A549 (cell line): ENCODE data around the gene DHRS12. TPM values are rescaled to one million over a fixed set of nuclear protein-coding genes. Genes with fewer than 3 reads are reported as not detected.

Experiments
- ATAC-seq, 2 experiments: fragments of 200-7000 bp in 1 of 2; fragments of >200 bp in 1 of 2; cut with Nextera tagmentation in 1 of 2; cut with Tn5 transposase in 1 of 2; 3 replicates each; pipeline versions ENCODE4 v1.8.0 to v1.9.1; 2018 to 2020; ENCODE audit warnings: mild to moderate bottlenecking in 1 of 2, moderate library complexity in 1 of 2
- CTCF ChIA-PET: fragments of 300-600 bp; sonication (Branson Sonifier 250); formaldehyde crosslinking; extraction: SDS; loops from one replicate; lab custom pipeline; 2021; ENCODE audit warnings: antibody characterized with exemption, inconsistent platforms; lab: Yijun Ruan, JAX
- POLR2A ChIA-PET: fragments of 350-600 bp; formaldehyde crosslinking; extraction: SDS; loops from one replicate; lab custom pipeline; 2021; ENCODE audit warnings: antibody characterized with exemption, inconsistent platforms; lab: Yijun Ruan, JAX
- DNase-seq, 2 experiments: peaks; one replicate each; pipeline versions ENCODE4 v3.0.0 to v3.0.0-alpha.2; 2011 to 2016; ENCODE audit warnings: low read depth in 1 of 2, low spot score in 1 of 2
- FAIRE-seq: peaks from 2 replicates; lab custom pipeline; 2011; peaks lifted over from hg19 to GRCh38; lab: Jason Lieb, UNC
- H3K27ac ChIP-seq, 2 experiments: fragments of >200 bp; sonication (Bioruptor Twin); formaldehyde crosslinking; 3 replicates each; pipeline ENCODE4 v1.5.1; 2016 to 2017
- H3K4me1 ChIP-seq: fragments of >200 bp; sonication (Bioruptor Twin); formaldehyde crosslinking; 3 replicates; pipeline ENCODE4 v1.6.1; 2016
- H3K4me2 ChIP-seq: fragments of >200 bp; sonication (Bioruptor Twin); formaldehyde crosslinking; 3 replicates; pipeline ENCODE4 v1.6.1; 2016
- H3K4me3 ChIP-seq: fragments of >200 bp; sonication (Bioruptor Twin); formaldehyde crosslinking; 3 replicates; pipeline ENCODE4 v1.5.1; 2016
- H3K9me3 ChIP-seq: fragments of >200 bp; sonication (Bioruptor Twin); formaldehyde crosslinking; 3 replicates; pipeline ENCODE4 v1.6.1; 2016
- ATOH8 ChIP-seq: fragments of 250-450 bp; sonication (Bioruptor Pico); IDR thresholded peaks from 2 replicates; pipeline ENCODE4 v1.5.0; 2020; ENCODE audit warnings: low read depth, mild to moderate bottlenecking, moderate library complexity
- BHLHE40 ChIP-seq: IDR thresholded peaks from 2 replicates; pipeline ENCODE4 v1.6.1; 2012; ENCODE audit warnings: low read depth, low read length, inconsistent platforms
- CBX8 ChIP-seq: fragments of 200-600 bp; sonication (generic); IDR thresholded peaks from 2 replicates; pipeline ENCODE4 v1.6.1; 2016
- CHD2 ChIP-seq: fragments of 150-350 bp; IDR thresholded peaks from 2 replicates; pipeline ENCODE4 v1.6.1; 2014; ENCODE audit warnings: low read length; ENCODE audit not compliant: partially characterized antibody
- EHF ChIP-seq: fragments of 250-450 bp; sonication (Bioruptor Pico); IDR thresholded peaks from 2 replicates; pipeline ENCODE4 v1.5.0; 2020; ENCODE audit warnings: mild to moderate bottlenecking
- EHMT2 ChIP-seq: fragments of 200-600 bp; sonication (generic); IDR thresholded peaks from 2 replicates; pipeline ENCODE4 v1.6.1; 2016; ENCODE audit warnings: antibody characterized with exemption, low read depth, mild to moderate bottlenecking, moderate library complexity
- EP300 ChIP-seq, 2 experiments: fragments of >200 bp; sonication (Bioruptor Twin); formaldehyde crosslinking; IDR thresholded peaks; 2 replicates in 1 of 2; 3 replicates in 1 of 2; pipeline ENCODE4 v1.6.1; 2016 to 2017
- FOXS1 ChIP-seq: fragments of 250-450 bp; sonication (Bioruptor Pico); IDR thresholded peaks from 2 replicates; pipeline ENCODE4 v1.5.0; 2020; ENCODE audit warnings: mild to moderate bottlenecking, moderate library complexity
- HEYL ChIP-seq: fragments of 250-450 bp; sonication (Bioruptor Pico); IDR thresholded peaks from 2 replicates; pipeline ENCODE4 v1.8.0; 2021; ENCODE audit warnings: mild to moderate bottlenecking, moderate library complexity
- HOXA7 ChIP-seq: fragments of 250-450 bp; sonication (Bioruptor Pico); IDR thresholded peaks from 2 replicates; pipeline ENCODE4 v1.5.0; 2020; ENCODE audit warnings: mild to moderate bottlenecking, moderate library complexity
- HOXB5 ChIP-seq: fragments of 250-450 bp; sonication (Bioruptor Pico); IDR thresholded peaks from 2 replicates; pipeline ENCODE4 v1.5.0; 2020; ENCODE audit warnings: mild to moderate bottlenecking, moderate library complexity
- JUN ChIP-seq, 2 experiments: fragments of >200 bp; sonication (Bioruptor Twin); formaldehyde crosslinking; IDR thresholded peaks; 2 replicates in 1 of 2; 3 replicates in 1 of 2; pipeline ENCODE4 v1.6.1; 2016 to 2017
- KDM1A ChIP-seq: fragments of 200-600 bp; sonication (generic); IDR thresholded peaks from 2 replicates; pipeline ENCODE4 v1.6.1; 2016; ENCODE audit warnings: low read depth, mild to moderate bottlenecking
- MAZ ChIP-seq: fragments of 150-350 bp; IDR thresholded peaks from 2 replicates; pipeline ENCODE4 v1.6.1; 2014; ENCODE audit warnings: antibody characterized with exemption, low read depth, low read length, borderline replicate concordance
- NFE2L2 ChIP-seq: fragments of 150-350 bp; conservative IDR thresholded peaks from 2 replicates; pipeline ENCODE4 v1.6.1; 2014; ENCODE audit warnings: low read length
- NR3C1 ChIP-seq: fragments of >200 bp; sonication (Bioruptor Twin); formaldehyde crosslinking; IDR thresholded peaks from 3 replicates; pipeline ENCODE4 v1.6.1; 2017
- POLR2AphosphoS2 ChIP-seq: conservative IDR thresholded peaks from 2 replicates; pipeline ENCODE4 v1.6.1; 2012; ENCODE audit warnings: low read length, improper control_type of control experiment, inconsistent platforms
- RAD21 ChIP-seq, 2 experiments: fragments of >200 bp in 1 of 2; sonication (Bioruptor Twin) in 1 of 2; formaldehyde crosslinking in 1 of 2; IDR thresholded peaks in 1 of 2; conservative IDR thresholded peaks in 1 of 2; 2 replicates in 1 of 2; 3 replicates in 1 of 2; pipeline ENCODE4 v1.6.1; 2012 to 2018; ENCODE audit warnings: inconsistent platforms in 1 of 2
- RARB ChIP-seq: fragments of 250-450 bp; sonication (Bioruptor Pico); IDR thresholded peaks from 2 replicates; pipeline ENCODE4 v1.8.0; 2021; ENCODE audit warnings: mild to moderate bottlenecking, moderate library complexity
- SMC3 ChIP-seq: fragments of >200 bp; sonication (Bioruptor Twin); formaldehyde crosslinking; IDR thresholded peaks from 3 replicates; pipeline ENCODE4 v1.6.1; 2018; ENCODE audit warnings: inconsistent platforms
- SREBF2 ChIP-seq: fragments of 450-650 bp; IDR thresholded peaks from 2 replicates; pipeline ENCODE4 v1.6.1; 2014; ENCODE audit warnings: mild to moderate bottlenecking, moderate library complexity
- TP53 ChIP-seq: fragments of 250-450 bp; sonication (Bioruptor Pico); IDR thresholded peaks from 2 replicates; pipeline ENCODE4 v1.5.0; 2021; ENCODE audit warnings: mild to moderate bottlenecking, moderate library complexity
- ZSCAN20 ChIP-seq: fragments of 250-450 bp; sonication (Bioruptor Pico); IDR thresholded peaks from 2 replicates; pipeline ENCODE4 v1.8.0; 2022; ENCODE audit warnings: mild to moderate bottlenecking, moderate library complexity
- WGBS: methylation state at CpG from one replicate; pipeline ENCODE4 v1.1.6; 2017; ENCODE audit errors: missing lambda C conversion rate; 5-methylcytosine and 5-hydroxymethylcytosine counted together
- polyA plus RNA-seq, 4 experiments: library from polyadenylated mRNA; depleted of rRNA in 3 of 4; stranded (reverse); fragments of >200 nt; fragmentation: RNase III in 1 of 4; extraction: RNeasy Plus Mini Kit Qiagen cat#74134 plus additional on column Dnase treatment in 1 of 4; gene quantifications; 2 replicates in 3 of 4; 3 replicates in 1 of 4; pipeline ENCODE4 v1.2.3, GENCODE V29; 2011 to 2017
- TF ChIP-seq, protein P1 (sequence below): fragments of 250-450 bp; sonication (Bioruptor Pico); IDR thresholded peaks from 2 replicates; pipeline ENCODE4 v1.5.0; 2021; ENCODE audit warnings: mild to moderate bottlenecking, moderate library complexity, borderline replicate concordance
- TF ChIP-seq, protein P2 (sequence below): fragments of 200-600 bp; sonication (generic); IDR thresholded peaks from 2 replicates; pipeline ENCODE4 v1.6.1; 2016; ENCODE audit warnings: antibody characterized with exemption, mild to moderate bottlenecking, moderate library complexity
- TF ChIP-seq, protein P3 (sequence below): fragments of >200 bp; sonication (Bioruptor Twin); formaldehyde crosslinking; IDR thresholded peaks from 2 replicates; pipeline ENCODE4 v1.6.1; 2016
- TF ChIP-seq, protein P4 (sequence below): fragments of >200 bp; sonication (Bioruptor Twin); formaldehyde crosslinking; IDR thresholded peaks from 3 replicates; pipeline ENCODE4 v1.6.1; 2016
- TF ChIP-seq, protein P5 (sequence below): fragments of 150-350 bp; IDR thresholded peaks from 2 replicates; pipeline ENCODE4 v1.6.1; 2014; ENCODE audit warnings: low read depth, mild to moderate bottlenecking, low read length

The DHRS12 gene
- polyA plus RNA-seq, 2 of the 4 experiments (the other 2 are of a cell fraction) = 4.2 to 7.5 TPM

GRCh38 chr13:51756651-51757050, 47.3 kb downstream of the DHRS12 start:
- no peak overlapping the region for H3K4me3 ChIP-seq
- ChIA-PET POLR2A (interaction anchor here (1.1 kb wide), 1 partner anchor 304 kb away, joined by 5 read pairs; the partner anchor contains the start of gene INTS6), CTCF (interaction anchor here (2.5 kb wide), 1 partner anchor 25 kb away, joined by 7 read pairs; no protein-coding TSS in a partner anchor)
- no peak overlapping the region for H3K4me2 ChIP-seq
- TF ChIP-seq RAD21 (conservative IDR thresholded peaks at IDR 0.05 in 1 of 2, IDR thresholded peaks at IDR 0.05 in 1 of 2) = no peak
- TF ChIP-seq HEYL (CRISPR knock-in tag) = no peak
- TF ChIP-seq HOXB5 (CRISPR knock-in tag) = no peak
- no peak for TF ChIP-seq ZSCAN20
- TF ChIP-seq SREBF2 = no peak
- TF ChIP-seq EP300 (IDR thresholded peaks at IDR 0.05) = no peak
- TF ChIP-seq FOXS1 (CRISPR knock-in tag) = no peak
- TF ChIP-seq TP53 (CRISPR knock-in tag) = no peak
- no peak for TF ChIP-seq CBX8
- no peak for TF ChIP-seq MAZ
- TF ChIP-seq KDM1A = no peak
- TF ChIP-seq EHMT2 = no peak
- no peak for TF ChIP-seq ATOH8
- TF ChIP-seq RARB (CRISPR knock-in tag) = no peak
- no peak for TF ChIP-seq POLR2AphosphoS2
- no peak for TF ChIP-seq HOXA7 (CRISPR knock-in tag)
- TF ChIP-seq EHF (CRISPR knock-in tag) = no peak
- no peak for TF ChIP-seq NR3C1
- FAIRE-seq (no peak), ATAC-seq (no peak), DNase-seq (no peak)
- WGBS = 80% methylated on average over 1 of the region's 2 CpGs
- H3K9me3 ChIP-seq = no peaks in the 10 kb centered on the region
- no peak overlapping the region for H3K27ac ChIP-seq
- no peaks in the 10 kb centered on the region for H3K4me1 ChIP-seq

- H3K4me1 ChIP-seq = no peaks in the 10 kb centered on the region
- no peak for DNase-seq
- H3K27ac ChIP-seq = no peak overlapping the region
- H3K4me3 ChIP-seq = no peak overlapping the region
- ATAC-seq = no peak
- no peak overlapping the region for H3K4me2 ChIP-seq
- ChIA-PET CTCF (interaction anchor here (1.1 to 2.2 kb wide), 3 partner anchors 13 to 50 kb away, joined by 3 to 4 read pairs (median 4); no protein-coding TSS in a partner anchor), POLR2A (no interaction called here)
- WGBS = 94% methylated on average over 9 of the region's 9 CpGs
- no peak for FAIRE-seq
- peaks cover 9% of the 10 kb centered on the region for H3K9me3 ChIP-seq
- TF ChIP-seq NFE2L2 = no peak
- no peak for TF ChIP-seq KDM1A
- no peak for TF ChIP-seq CBX8
- no peak for TF ChIP-seq SMC3
- no peak for TF ChIP-seq CHD2
- TF ChIP-seq, protein P1, sequence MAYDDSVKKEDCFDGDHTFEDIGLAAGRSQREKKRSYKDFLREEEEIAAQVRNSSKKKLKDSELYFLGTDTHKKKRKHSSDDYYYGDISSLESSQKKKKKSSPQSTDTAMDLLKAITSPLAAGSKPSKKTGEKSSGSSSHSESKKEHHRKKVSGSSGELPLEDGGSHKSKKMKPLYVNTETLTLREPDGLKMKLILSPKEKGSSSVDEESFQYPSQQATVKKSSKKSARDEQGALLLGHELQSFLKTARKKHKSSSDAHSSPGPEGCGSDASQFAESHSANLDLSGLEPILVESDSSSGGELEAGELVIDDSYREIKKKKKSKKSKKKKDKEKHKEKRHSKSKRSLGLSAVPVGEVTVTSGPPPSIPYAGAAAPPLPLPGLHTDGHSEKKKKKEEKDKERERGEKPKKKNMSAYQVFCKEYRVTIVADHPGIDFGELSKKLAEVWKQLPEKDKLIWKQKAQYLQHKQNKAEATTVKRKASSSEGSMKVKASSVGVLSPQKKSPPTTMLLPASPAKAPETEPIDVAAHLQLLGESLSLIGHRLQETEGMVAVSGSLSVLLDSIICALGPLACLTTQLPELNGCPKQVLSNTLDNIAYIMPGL (CRISPR knock-in tag) = no peak
- no peak for TF ChIP-seq BHLHE40
- TF ChIP-seq FOXS1 (CRISPR knock-in tag) = no peak
- TF ChIP-seq NR3C1 = no peak
- TF ChIP-seq, protein P2, sequence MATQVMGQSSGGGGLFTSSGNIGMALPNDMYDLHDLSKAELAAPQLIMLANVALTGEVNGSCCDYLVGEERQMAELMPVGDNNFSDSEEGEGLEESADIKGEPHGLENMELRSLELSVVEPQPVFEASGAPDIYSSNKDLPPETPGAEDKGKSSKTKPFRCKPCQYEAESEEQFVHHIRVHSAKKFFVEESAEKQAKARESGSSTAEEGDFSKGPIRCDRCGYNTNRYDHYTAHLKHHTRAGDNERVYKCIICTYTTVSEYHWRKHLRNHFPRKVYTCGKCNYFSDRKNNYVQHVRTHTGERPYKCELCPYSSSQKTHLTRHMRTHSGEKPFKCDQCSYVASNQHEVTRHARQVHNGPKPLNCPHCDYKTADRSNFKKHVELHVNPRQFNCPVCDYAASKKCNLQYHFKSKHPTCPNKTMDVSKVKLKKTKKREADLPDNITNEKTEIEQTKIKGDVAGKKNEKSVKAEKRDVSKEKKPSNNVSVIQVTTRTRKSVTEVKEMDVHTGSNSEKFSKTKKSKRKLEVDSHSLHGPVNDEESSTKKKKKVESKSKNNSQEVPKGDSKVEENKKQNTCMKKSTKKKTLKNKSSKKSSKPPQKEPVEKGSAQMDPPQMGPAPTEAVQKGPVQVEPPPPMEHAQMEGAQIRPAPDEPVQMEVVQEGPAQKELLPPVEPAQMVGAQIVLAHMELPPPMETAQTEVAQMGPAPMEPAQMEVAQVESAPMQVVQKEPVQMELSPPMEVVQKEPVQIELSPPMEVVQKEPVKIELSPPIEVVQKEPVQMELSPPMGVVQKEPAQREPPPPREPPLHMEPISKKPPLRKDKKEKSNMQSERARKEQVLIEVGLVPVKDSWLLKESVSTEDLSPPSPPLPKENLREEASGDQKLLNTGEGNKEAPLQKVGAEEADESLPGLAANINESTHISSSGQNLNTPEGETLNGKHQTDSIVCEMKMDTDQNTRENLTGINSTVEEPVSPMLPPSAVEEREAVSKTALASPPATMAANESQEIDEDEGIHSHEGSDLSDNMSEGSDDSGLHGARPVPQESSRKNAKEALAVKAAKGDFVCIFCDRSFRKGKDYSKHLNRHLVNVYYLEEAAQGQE = no peak
- TF ChIP-seq, protein P3, sequence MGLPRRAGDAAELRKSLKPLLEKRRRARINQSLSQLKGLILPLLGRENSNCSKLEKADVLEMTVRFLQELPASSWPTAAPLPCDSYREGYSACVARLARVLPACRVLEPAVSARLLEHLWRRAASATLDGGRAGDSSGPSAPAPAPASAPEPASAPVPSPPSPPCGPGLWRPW = no peak
- no peak for TF ChIP-seq JUN (IDR thresholded peaks at IDR 0.05)
- TF ChIP-seq, protein P4, sequence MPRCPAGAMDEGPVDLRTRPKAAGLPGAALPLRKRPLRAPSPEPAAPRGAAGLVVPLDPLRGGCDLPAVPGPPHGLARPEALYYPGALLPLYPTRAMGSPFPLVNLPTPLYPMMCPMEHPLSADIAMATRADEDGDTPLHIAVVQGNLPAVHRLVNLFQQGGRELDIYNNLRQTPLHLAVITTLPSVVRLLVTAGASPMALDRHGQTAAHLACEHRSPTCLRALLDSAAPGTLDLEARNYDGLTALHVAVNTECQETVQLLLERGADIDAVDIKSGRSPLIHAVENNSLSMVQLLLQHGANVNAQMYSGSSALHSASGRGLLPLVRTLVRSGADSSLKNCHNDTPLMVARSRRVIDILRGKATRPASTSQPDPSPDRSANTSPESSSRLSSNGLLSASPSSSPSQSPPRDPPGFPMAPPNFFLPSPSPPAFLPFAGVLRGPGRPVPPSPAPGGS = no peak
- TF ChIP-seq, protein P5, sequence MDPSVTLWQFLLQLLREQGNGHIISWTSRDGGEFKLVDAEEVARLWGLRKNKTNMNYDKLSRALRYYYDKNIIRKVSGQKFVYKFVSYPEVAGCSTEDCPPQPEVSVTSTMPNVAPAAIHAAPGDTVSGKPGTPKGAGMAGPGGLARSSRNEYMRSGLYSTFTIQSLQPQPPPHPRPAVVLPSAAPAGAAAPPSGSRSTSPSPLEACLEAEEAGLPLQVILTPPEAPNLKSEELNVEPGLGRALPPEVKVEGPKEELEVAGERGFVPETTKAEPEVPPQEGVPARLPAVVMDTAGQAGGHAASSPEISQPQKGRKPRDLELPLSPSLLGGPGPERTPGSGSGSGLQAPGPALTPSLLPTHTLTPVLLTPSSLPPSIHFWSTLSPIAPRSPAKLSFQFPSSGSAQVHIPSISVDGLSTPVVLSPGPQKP = no peak
Measured at GRCh38 chr13:51747438-51748434, 56.2 kb downstream of the DHRS12 start.
